ENCODE data around the gene PPP1R13L. TPM values are rescaled to one million over a fixed set of nuclear protein-coding genes. Genes with fewer than 3 reads are reported as not detected.

Gene PPP1R13L
- total RNA-seq, 1 donor from 2014 or later, result 15.2 TPM

DNA sequence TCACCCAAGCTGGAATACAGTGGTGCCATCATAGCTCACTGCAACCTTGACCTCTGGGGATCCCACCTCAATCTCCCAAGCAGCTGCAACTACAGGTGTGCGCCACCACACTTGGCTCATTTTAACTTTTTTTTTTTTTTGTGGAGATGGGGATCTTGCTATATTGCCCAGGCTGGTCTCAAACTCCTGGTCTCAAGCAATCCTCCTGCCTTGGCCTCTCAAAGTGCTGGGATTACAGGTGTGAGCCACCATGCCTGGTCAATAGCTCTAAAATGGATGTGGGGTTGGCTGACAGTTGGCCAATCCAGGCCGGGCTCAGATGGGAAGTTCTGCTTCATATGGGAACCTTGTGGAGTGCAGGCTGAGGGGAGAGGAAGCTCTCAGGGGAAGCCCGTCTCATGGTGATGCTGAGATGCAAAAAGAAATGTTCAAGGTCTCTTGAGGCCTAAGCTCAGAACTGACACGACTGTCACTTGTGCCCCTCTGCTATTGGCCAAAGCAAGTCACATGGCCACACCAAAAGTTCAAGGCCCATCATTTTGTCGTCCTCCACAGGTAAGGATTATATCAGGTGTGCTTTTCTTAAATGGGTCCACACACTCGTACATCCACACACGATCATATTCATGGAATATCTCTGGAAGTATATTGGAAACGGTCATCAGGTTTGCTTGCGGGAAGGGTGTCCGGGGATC is 71.1 kb downstream of the PPP1R13L start:
- H3K4me3 ChIP-seq (ENCODE audit: low read depth, low read length), result no peak overlapping the region
- TF ChIP-seq, protein P1, sequence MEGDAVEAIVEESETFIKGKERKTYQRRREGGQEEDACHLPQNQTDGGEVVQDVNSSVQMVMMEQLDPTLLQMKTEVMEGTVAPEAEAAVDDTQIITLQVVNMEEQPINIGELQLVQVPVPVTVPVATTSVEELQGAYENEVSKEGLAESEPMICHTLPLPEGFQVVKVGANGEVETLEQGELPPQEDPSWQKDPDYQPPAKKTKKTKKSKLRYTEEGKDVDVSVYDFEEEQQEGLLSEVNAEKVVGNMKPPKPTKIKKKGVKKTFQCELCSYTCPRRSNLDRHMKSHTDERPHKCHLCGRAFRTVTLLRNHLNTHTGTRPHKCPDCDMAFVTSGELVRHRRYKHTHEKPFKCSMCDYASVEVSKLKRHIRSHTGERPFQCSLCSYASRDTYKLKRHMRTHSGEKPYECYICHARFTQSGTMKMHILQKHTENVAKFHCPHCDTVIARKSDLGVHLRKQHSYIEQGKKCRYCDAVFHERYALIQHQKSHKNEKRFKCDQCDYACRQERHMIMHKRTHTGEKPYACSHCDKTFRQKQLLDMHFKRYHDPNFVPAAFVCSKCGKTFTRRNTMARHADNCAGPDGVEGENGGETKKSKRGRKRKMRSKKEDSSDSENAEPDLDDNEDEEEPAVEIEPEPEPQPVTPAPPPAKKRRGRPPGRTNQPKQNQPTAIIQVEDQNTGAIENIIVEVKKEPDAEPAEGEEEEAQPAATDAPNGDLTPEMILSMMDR (conservative IDR thresholded peaks at IDR 0.05; ENCODE audit: low read depth, low read length), result no peak
- no peak for DNase-seq (ENCODE audit: low read depth)

DNA sequence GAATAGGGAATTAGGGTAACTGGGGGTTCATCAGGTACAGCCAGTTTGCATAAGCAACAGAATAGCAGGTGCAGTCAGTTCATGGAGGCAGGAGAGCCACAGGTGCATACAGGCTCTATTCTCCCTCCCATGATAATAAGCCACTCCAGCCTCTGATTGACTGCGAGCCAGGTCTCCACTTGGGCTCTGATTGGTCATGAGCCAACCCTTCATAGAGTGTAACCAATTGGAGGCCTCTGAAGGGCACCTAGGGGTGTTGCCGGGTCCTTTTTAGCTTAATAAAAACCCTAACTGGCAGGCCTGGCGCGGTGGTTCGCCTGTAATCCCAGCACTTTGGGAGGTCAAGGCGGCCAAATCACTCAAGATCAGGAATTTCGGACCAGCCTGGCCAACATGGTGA is 73.5 kb downstream of the PPP1R13L start:
- TF ChIP-seq, protein P1 (conservative IDR thresholded peaks at IDR 0.05; ENCODE audit: low read depth, low read length), result no peak
- H3K4me3 ChIP-seq (ENCODE audit: low read depth, low read length), result no peak overlapping the region
- no peak for DNase-seq (ENCODE audit: low read depth)

Other genes starting within 250 kb of the PPP1R13L start
- gene NKPD1, start 244.1 kb downstream of the PPP1R13L start, total RNA-seq, result 0.29 TPM in 1 of 2 replicates, not detected in the other
- gene TRAPPC6A, start 226.8 kb downstream of the PPP1R13L start, total RNA-seq, result 9.5 and 16.5 TPM in 2 replicates
- gene BLOC1S3, start 226.3 kb downstream of the PPP1R13L start, total RNA-seq, result 5.4 and 11.5 TPM in 2 replicates
- 0.12 TPM in 1 of 2 replicates, not detected in the other for gene EXOC3L2, start 159.7 kb downstream of the PPP1R13L start, total RNA-seq
- gene MARK4, start 153.8 kb downstream of the PPP1R13L start, total RNA-seq, result 12.6 and 15.0 TPM in 2 replicates
- not detected in 2 replicates for gene CKM, start 82.2 kb downstream of the PPP1R13L start, total RNA-seq
- gene KLC3, start 64.3 kb downstream of the PPP1R13L start, total RNA-seq, result 4.0 and 7.8 TPM in 2 replicates
- gene ERCC2, start 34.5 kb downstream of the PPP1R13L start, total RNA-seq, result 32.2 and 34.8 TPM in 2 replicates
- gene POLR1G, start 1.6 kb upstream of the PPP1R13L start, total RNA-seq, result 14.5 and 30.7 TPM in 2 replicates
- gene ERCC1, start 18.8 kb upstream of the PPP1R13L start, total RNA-seq, result 66.6 and 71.6 TPM in 2 replicates
- 0.65 and 3.4 TPM in 2 replicates for gene FOSB, start 62.9 kb upstream of the PPP1R13L start, total RNA-seq
- 6.9 and 9.7 TPM in 2 replicates for gene RTN2, start 92.0 kb upstream of the PPP1R13L start, total RNA-seq
- 0.17 TPM in 1 of 2 replicates, not detected in the other for gene PPM1N, start 93.4 kb upstream of the PPP1R13L start, total RNA-seq
- gene VASP, start 102.4 kb upstream of the PPP1R13L start, total RNA-seq, result 106 and 146 TPM in 2 replicates
- gene OPA3, start 179.7 kb upstream of the PPP1R13L start, total RNA-seq, result 10.1 and 12.6 TPM in 2 replicates
- not detected in 2 replicates for gene GPR4, start 197.1 kb upstream of the PPP1R13L start, total RNA-seq
- 17.7 and 33.6 TPM in 2 replicates for gene EML2, start 234.3 kb upstream of the PPP1R13L start, total RNA-seq

Data from epithelial cell of proximal tubule (primary cell).